DMS79 treated with DMSO at 0.1 percent for 48 hours (cell line): ENCODE results near the gene GSTM2.
"Not testable (repeated sequence)": the region's sequence is repeated elsewhere in the genome, so short reads cannot be mapped to it uniquely, and the experiment has no call there.

Experiments
- DNase-seq: peaks from one replicate; lab custom pipeline; 2025; lab: John Stamatoyannopoulos, UW

Gene GSTM2

GRCh38 chr1:109678637-109679036 is 10.8 kb downstream of the GSTM2 start:
- not testable (repeated sequence) for DNase-seq

GRCh38 chr1:109684777-109685176 is 16.9 kb downstream of the GSTM2 start:
- not testable (repeated sequence) for DNase-seq

- DNase-seq, result not testable (repeated sequence)
Observed at GRCh38 chr1:109685399-109685798, 17.5 kb downstream of the GSTM2 start.

- DNase-seq, result not testable (repeated sequence)
Observed at GRCh38 chr1:109685890-109686289, 18.0 kb downstream of the GSTM2 start.

GRCh38 chr1:109687109-109687508 is 19.3 kb downstream of the GSTM2 start:
- DNase-seq, result not testable (repeated sequence)

- DNase-seq, result peak; percentile 76
Observed at GRCh38 chr1:109687641-109688499, 20.0 kb downstream of the GSTM2 start, which contains the start of gene GSTM1. Gene GSTM1 (plus strand): TSS chr1:109687817. CDS start chr1:109687874, 57 bp downstream.

- no peak for DNase-seq
Observed at GRCh38 chr1:109689844-109690405, 22.1 kb downstream of the GSTM2 start.

- no peak for DNase-seq
Observed at GRCh38 chr1:109691759-109692158, 23.9 kb downstream of the GSTM2 start.

- not testable (repeated sequence) for DNase-seq
Observed at GRCh38 chr1:109694400-109694799, 26.5 kb downstream of the GSTM2 start.

GRCh38 chr1:109695138-109695537 is 27.3 kb downstream of the GSTM2 start:
- not testable (repeated sequence) for DNase-seq

- DNase-seq, result no peak
Observed at GRCh38 chr1:109697066-109697465, 29.2 kb downstream of the GSTM2 start.

- not testable (repeated sequence) for DNase-seq
Observed at GRCh38 chr1:109697861-109698260, 30.0 kb downstream of the GSTM2 start.

- DNase-seq, result not testable (repeated sequence)
Observed at GRCh38 chr1:109702940-109703339, 35.1 kb downstream of the GSTM2 start.

GRCh38 chr1:109704173-109704572 is 36.3 kb downstream of the GSTM2 start:
- no peak for DNase-seq

GRCh38 chr1:109705411-109705810 is 37.6 kb downstream of the GSTM2 start:
- no peak for DNase-seq

- not testable (repeated sequence) for DNase-seq
Observed at GRCh38 chr1:109708949-109709348, 41.1 kb downstream of the GSTM2 start.

- DNase-seq, result not testable (repeated sequence)
Observed at GRCh38 chr1:109709822-109710221, 42.0 kb downstream of the GSTM2 start.

- DNase-seq, result not testable (repeated sequence)
Observed at GRCh38 chr1:109711593-109712320, 43.9 kb downstream of the GSTM2 start, which contains the start of gene GSTM5. Gene GSTM5 (plus strand): TSS chr1:109712251. CDS start chr1:109712313, 62 bp downstream.

GRCh38 chr1:109712321-109712864 is 44.5 kb downstream of the GSTM2 start:
- no peak for DNase-seq

- DNase-seq, result no peak
Observed at GRCh38 chr1:109713636-109714035, 45.8 kb downstream of the GSTM2 start.

- no peak for DNase-seq
Observed at GRCh38 chr1:109714661-109715372, 47.0 kb downstream of the GSTM2 start.
